SH-SY5Y (cell line): ENCODE measurements around the gene RUNX3.

ENCODE experiments used
- GATA2 ChIP-seq: IDR thresholded peaks from 2 replicates; pipeline ENCODE4 v1.6.1; 2011; ENCODE audit warnings: mild to moderate bottlenecking, low read depth, low read length
- GATA3 ChIP-seq: IDR thresholded peaks from 2 replicates; pipeline ENCODE4 v1.6.1; 2011; ENCODE audit warnings: low read depth, mild to moderate bottlenecking, low read length, moderate library complexity

DNA sequence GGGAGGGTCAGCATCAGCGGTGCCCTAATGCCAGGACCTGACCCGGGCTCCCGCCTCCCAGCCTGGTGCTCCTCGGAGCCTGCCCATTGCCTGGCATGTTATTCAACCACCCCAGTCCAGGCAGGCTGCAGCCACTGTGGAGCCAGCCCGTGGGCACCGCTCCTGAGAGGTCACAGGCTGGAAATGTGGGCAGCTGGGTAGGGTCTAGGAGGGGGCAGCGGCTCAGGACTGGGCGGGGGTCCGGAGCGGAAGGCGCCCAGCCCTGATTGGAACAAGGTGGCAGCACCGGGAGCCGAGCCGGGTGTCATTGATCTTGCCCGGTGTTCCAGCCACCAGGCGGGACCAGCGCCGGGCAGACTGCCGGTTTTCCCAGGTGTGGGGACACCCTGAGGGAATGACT, 12.7 kb upstream of the RUNX3 start:
- TF ChIP-seq GATA2 (no peak), GATA3 (no peak)
